ENCODE results near the gene AMZ2.
"Not testable (repeated sequence)": the region's sequence is repeated elsewhere in the genome, so short reads cannot be mapped to it uniquely, and the experiment has no call there.

The AMZ2 gene

GRCh38 chr17:68207651-68208253 lies 40.1 kb upstream of the AMZ2 start:
- no peaks in the 10 kb centered on the region for H3K9me3 ChIP-seq (ENCODE audit: control insufficient read depth in 2 of 2, low read length in 2 of 2)
- H3K9ac ChIP-seq (ENCODE audit: low read length in 2 of 2), result no peak overlapping the region
- no peak overlapping the region for H3K27ac ChIP-seq (ENCODE audit: low read length)
- peaks cover 10% of the 10 kb centered on the region for H3K4me1 ChIP-seq (ENCODE audit: control insufficient read depth, insufficient read depth, low read length)
- peaks cover 0 to 2% of the 10 kb centered on the region in 2 donors for H3K27me3 ChIP-seq (ENCODE audit: control insufficient read depth in 1 of 2, insufficient read depth in 2 of 2, low read length in 2 of 2)
- H3K4me3 ChIP-seq (ENCODE audit: low read length in 2 of 2), result no peak overlapping the region
- no peaks in the 10 kb centered on the region for H3K36me3 ChIP-seq (ENCODE audit: control insufficient read depth in 2 of 2, insufficient read depth in 2 of 2, low read length in 2 of 2)

DNA sequence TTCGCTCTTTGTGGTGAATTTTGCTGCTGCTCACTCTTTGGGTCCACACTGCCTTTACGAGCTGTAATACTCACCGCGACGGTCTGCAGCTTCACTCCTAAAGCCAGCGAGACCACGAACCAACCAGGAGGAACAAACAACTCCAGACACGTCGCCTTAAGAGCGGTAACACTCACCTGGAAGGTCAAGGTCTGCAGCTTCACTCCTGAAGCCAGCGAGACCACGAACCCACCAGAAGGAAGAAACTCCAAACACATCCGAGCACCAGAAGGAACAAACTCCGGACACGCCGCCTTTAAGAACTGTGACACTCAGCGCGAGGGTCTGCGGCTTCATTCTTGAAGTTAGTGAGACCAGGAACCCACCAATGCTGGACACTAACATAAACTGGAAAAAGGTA lies 39.2 kb upstream of the AMZ2 start:
- not testable (repeated sequence) for H3K27ac ChIP-seq (ENCODE audit: low read length); H3K27me3 ChIP-seq (ENCODE audit: control insufficient read depth in 1 of 2, insufficient read depth in 2 of 2, low read length in 2 of 2); H3K9ac ChIP-seq (ENCODE audit: low read length in 2 of 2); H3K4me3 ChIP-seq (ENCODE audit: low read length in 2 of 2); H3K36me3 ChIP-seq (ENCODE audit: control insufficient read depth in 2 of 2, insufficient read depth in 2 of 2, low read length in 2 of 2); H3K9me3 ChIP-seq (ENCODE audit: control insufficient read depth in 2 of 2, low read length in 2 of 2)
- H3K4me1 ChIP-seq (ENCODE audit: control insufficient read depth, insufficient read depth, low read length), result peaks cover 10% of the 10 kb centered on the region

GRCh38 chr17:68209191-68209900 lies 38.5 kb upstream of the AMZ2 start:
- peaks cover 10% of the 10 kb centered on the region for H3K4me1 ChIP-seq (ENCODE audit: control insufficient read depth, insufficient read depth, low read length)
- H3K9ac ChIP-seq (ENCODE audit: low read length in 2 of 2); H3K27me3 ChIP-seq (ENCODE audit: control insufficient read depth in 1 of 2, insufficient read depth in 2 of 2, low read length in 2 of 2); H3K9me3 ChIP-seq (ENCODE audit: control insufficient read depth in 2 of 2, low read length in 2 of 2); H3K36me3 ChIP-seq (ENCODE audit: control insufficient read depth in 2 of 2, insufficient read depth in 2 of 2, low read length in 2 of 2); H3K4me3 ChIP-seq (ENCODE audit: low read length in 2 of 2); H3K27ac ChIP-seq (ENCODE audit: low read length): not testable (repeated sequence)

GRCh38 chr17:68210570-68211315 lies 37.1 kb upstream of the AMZ2 start:
- H3K4me3 ChIP-seq (ENCODE audit: low read length in 2 of 2), result no peak overlapping the region
- no peaks in the 10 kb centered on the region for H3K27me3 ChIP-seq (ENCODE audit: control insufficient read depth in 1 of 2, insufficient read depth in 2 of 2, low read length in 2 of 2)
- H3K4me1 ChIP-seq (ENCODE audit: control insufficient read depth, insufficient read depth, low read length), result peaks cover 4% of the 10 kb centered on the region
- H3K27ac ChIP-seq (ENCODE audit: low read length), result no peak overlapping the region
- no peaks in the 10 kb centered on the region for H3K36me3 ChIP-seq (ENCODE audit: control insufficient read depth in 2 of 2, insufficient read depth in 2 of 2, low read length in 2 of 2)
- H3K9me3 ChIP-seq (ENCODE audit: control insufficient read depth in 2 of 2, low read length in 2 of 2), result no peaks in the 10 kb centered on the region
- H3K9ac ChIP-seq (ENCODE audit: low read length in 2 of 2), result no peak overlapping the region

DNA sequence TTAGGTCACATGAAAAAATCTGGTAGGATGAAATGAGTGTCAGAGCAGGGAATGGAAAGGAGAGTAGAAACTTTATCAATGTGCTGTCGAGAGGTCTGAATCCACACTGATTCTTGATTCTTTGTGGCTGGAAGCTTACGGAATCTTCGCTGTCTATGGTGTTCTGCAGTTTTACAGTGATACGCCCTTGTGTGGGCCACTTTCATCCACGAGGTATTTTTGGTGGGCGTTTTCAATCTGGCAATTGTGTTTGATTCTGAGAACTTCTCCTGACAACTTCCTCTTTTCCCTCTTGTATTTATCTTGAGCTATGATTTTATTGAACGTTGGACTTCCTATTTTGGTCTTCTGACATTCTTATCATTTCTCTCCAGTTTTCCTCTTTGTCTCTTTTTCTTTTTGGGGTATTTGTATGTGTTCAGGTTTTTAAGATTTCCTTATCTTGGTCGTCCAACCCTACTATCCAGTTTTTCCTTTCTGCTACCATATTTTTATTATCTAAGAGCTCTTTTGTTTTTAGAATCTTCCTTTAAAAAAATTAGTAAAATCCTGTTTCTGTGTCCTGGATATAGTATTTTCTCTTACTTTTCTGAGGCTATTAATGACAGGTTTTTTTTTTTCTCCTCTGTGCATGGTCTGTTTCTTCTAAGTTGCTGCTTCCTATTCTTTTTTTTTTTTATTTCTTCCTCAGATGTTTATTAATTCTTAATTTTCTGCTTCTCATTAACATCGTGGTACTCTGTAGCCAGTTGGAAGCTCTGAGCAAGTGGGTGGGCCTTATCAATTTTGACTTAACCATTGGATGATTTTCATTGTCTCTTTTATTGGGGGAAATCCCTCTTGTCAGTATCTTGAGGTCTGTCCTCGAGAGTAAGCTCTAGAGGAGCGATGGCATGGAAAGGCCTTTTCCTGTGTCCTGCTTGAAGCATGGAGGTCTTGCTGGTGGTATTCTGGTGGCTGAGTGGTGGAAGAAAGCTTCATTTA lies 34.1 kb upstream of the AMZ2 start:
- not testable (repeated sequence) for H3K4me3 ChIP-seq (ENCODE audit: low read length in 2 of 2); H3K9ac ChIP-seq (ENCODE audit: low read length in 2 of 2); H3K27me3 ChIP-seq (ENCODE audit: control insufficient read depth in 1 of 2, insufficient read depth in 2 of 2, low read length in 2 of 2); H3K4me1 ChIP-seq (ENCODE audit: control insufficient read depth, insufficient read depth, low read length); H3K9me3 ChIP-seq (ENCODE audit: control insufficient read depth in 2 of 2, low read length in 2 of 2); H3K36me3 ChIP-seq (ENCODE audit: control insufficient read depth in 2 of 2, insufficient read depth in 2 of 2, low read length in 2 of 2); H3K27ac ChIP-seq (ENCODE audit: low read length)

GRCh38 chr17:68215453-68215852 lies 32.4 kb upstream of the AMZ2 start:
- H3K27ac ChIP-seq (ENCODE audit: low read length); H3K36me3 ChIP-seq (ENCODE audit: control insufficient read depth in 2 of 2, insufficient read depth in 2 of 2, low read length in 2 of 2); H3K4me3 ChIP-seq (ENCODE audit: low read length in 2 of 2); H3K4me1 ChIP-seq (ENCODE audit: control insufficient read depth, insufficient read depth, low read length); H3K9me3 ChIP-seq (ENCODE audit: control insufficient read depth in 2 of 2, low read length in 2 of 2); H3K9ac ChIP-seq (ENCODE audit: low read length in 2 of 2); H3K27me3 ChIP-seq (ENCODE audit: control insufficient read depth in 1 of 2, insufficient read depth in 2 of 2, low read length in 2 of 2): not testable (repeated sequence)

DNA sequence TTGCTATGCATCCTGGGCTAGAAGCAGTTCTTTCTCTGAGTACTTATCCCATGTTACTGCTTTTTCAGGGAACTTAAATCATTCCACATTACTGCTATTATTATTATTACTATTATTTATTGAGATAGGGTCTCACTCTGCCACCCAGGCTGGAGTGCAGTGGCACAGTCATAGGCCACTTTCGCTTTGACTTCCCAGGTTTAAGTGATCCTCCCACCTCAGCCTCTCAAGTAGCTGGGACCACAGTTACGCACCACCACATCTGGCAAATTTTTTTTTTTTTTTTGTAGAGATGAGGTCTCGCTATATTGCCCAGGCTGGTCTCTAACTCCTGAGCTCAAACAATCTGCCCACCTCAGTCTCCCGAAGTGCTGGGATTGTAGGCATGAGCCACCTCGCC lies 28.4 kb upstream of the AMZ2 start:
- H3K27me3 ChIP-seq (ENCODE audit: control insufficient read depth in 1 of 2, insufficient read depth in 2 of 2, low read length in 2 of 2); H3K36me3 ChIP-seq (ENCODE audit: control insufficient read depth in 2 of 2, insufficient read depth in 2 of 2, low read length in 2 of 2); H3K4me3 ChIP-seq (ENCODE audit: low read length in 2 of 2); H3K27ac ChIP-seq (ENCODE audit: low read length); H3K4me1 ChIP-seq (ENCODE audit: control insufficient read depth, insufficient read depth, low read length); H3K9me3 ChIP-seq (ENCODE audit: control insufficient read depth in 2 of 2, low read length in 2 of 2); H3K9ac ChIP-seq (ENCODE audit: low read length in 2 of 2): not testable (repeated sequence)

DNA sequence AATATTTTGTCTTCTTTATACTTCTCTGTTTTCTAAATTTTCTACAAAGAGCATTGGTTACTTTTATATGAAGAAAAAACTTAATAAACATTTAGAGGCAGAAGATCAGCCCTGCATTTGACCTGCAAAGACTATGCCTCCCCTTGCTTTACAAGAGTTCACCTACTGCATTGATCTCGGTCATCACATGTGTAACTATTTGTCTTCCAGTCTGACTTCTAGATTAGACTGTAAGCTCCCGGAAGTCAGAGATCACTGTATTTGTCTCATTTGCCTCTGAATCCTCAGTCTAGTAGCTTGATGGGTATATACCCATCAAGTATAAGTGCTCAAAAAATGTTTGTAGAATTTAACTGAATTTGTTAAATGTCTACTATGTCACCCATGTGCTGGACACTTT lies 27.7 kb upstream of the AMZ2 start:
- H3K4me1 ChIP-seq (ENCODE audit: control insufficient read depth, insufficient read depth, low read length); H3K27me3 ChIP-seq (ENCODE audit: control insufficient read depth in 1 of 2, insufficient read depth in 2 of 2, low read length in 2 of 2); H3K9ac ChIP-seq (ENCODE audit: low read length in 2 of 2); H3K9me3 ChIP-seq (ENCODE audit: control insufficient read depth in 2 of 2, low read length in 2 of 2); H3K27ac ChIP-seq (ENCODE audit: low read length); H3K36me3 ChIP-seq (ENCODE audit: control insufficient read depth in 2 of 2, insufficient read depth in 2 of 2, low read length in 2 of 2); H3K4me3 ChIP-seq (ENCODE audit: low read length in 2 of 2): not testable (repeated sequence)

GRCh38 chr17:68220786-68221185 lies 27.1 kb upstream of the AMZ2 start:
- H3K27ac ChIP-seq (ENCODE audit: low read length); H3K36me3 ChIP-seq (ENCODE audit: control insufficient read depth in 2 of 2, insufficient read depth in 2 of 2, low read length in 2 of 2); H3K4me1 ChIP-seq (ENCODE audit: control insufficient read depth, insufficient read depth, low read length); H3K9ac ChIP-seq (ENCODE audit: low read length in 2 of 2); H3K9me3 ChIP-seq (ENCODE audit: control insufficient read depth in 2 of 2, low read length in 2 of 2); H3K4me3 ChIP-seq (ENCODE audit: low read length in 2 of 2); H3K27me3 ChIP-seq (ENCODE audit: control insufficient read depth in 1 of 2, insufficient read depth in 2 of 2, low read length in 2 of 2): not testable (repeated sequence)

DNA sequence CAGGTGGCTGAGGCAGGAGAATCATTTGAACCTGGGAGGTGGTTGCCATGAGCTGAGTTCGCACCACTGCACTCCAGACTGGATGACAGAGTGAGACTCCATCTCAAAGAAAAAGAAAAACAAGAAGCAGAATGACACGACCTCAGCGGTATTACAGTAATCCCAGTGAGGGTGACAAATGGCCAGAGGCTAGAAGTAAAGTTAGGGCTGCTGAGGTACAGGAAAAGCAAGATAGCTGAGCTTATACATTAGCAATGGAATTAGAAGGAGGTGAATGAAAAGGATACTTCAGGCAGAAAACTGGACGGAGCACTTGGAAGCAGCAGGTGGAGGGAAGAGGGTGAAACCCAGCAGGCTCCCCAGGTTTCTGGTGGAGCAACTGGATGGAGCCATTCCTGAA lies 26.1 kb upstream of the AMZ2 start:
- H3K4me1 ChIP-seq (ENCODE audit: control insufficient read depth, insufficient read depth, low read length), result no peaks in the 10 kb centered on the region
- H3K27ac ChIP-seq (ENCODE audit: low read length), result no peak overlapping the region
- no peak overlapping the region for H3K4me3 ChIP-seq (ENCODE audit: low read length in 2 of 2)
- no peak overlapping the region for H3K9ac ChIP-seq (ENCODE audit: low read length in 2 of 2)
- H3K27me3 ChIP-seq (ENCODE audit: control insufficient read depth in 1 of 2, insufficient read depth in 2 of 2, low read length in 2 of 2), result no peaks in the 10 kb centered on the region
- no peaks in the 10 kb centered on the region for H3K9me3 ChIP-seq (ENCODE audit: control insufficient read depth in 2 of 2, low read length in 2 of 2)
- H3K36me3 ChIP-seq (ENCODE audit: control insufficient read depth in 2 of 2, insufficient read depth in 2 of 2, low read length in 2 of 2), result no peaks in the 10 kb centered on the region

All from stomach smooth muscle (tissue), 2 donors.